Uterus (tissue), 4 donors: ENCODE measurements around the gene SLIT3. TPM values are rescaled to one million over a fixed set of nuclear protein-coding genes. Genes with fewer than 3 reads are reported as not detected.

ENCODE experiments used
- DNase-seq, 2 donors: peaks; one replicate each; pipeline ENCODE4 v3.0.0-alpha.2; 2019 to 2020
- H3K27ac ChIP-seq, 2 donors: fragments of 200-600 bp; sonication (generic); 1 replicate in 1 of 2; 2 replicates in 1 of 2; pipeline ENCODE4 v1.5.1; 2016 to 2018
- H3K27me3 ChIP-seq, 2 donors: fragments of 200-600 bp; sonication (generic); one replicate each; pipeline ENCODE4 v1.5.1; 2018 to 2019; ENCODE audit warnings: control low read depth in 1 of 2
- H3K36me3 ChIP-seq, 2 donors: fragments of 200-600 bp; sonication (generic); one replicate each; pipeline ENCODE4 v1.5.1; 2019; ENCODE audit warnings: control low read depth in 1 of 2
- H3K4me1 ChIP-seq, 2 donors: fragments of 200-600 bp; sonication (generic); one replicate each; pipeline ENCODE4 v1.5.1; 2018 to 2019; ENCODE audit warnings: control low read depth in 1 of 2
- H3K4me3 ChIP-seq, 2 donors: fragments of 200-600 bp; sonication (generic); 1 replicate in 1 of 2; 2 replicates in 1 of 2; pipeline ENCODE4 v1.5.1; 2018 to 2019; ENCODE audit warnings: mild to moderate bottlenecking in 1 of 2
- H3K9me3 ChIP-seq, 2 donors: fragments of 200-600 bp; sonication (generic); one replicate each; pipeline ENCODE4 v1.5.1; 2019; ENCODE audit warnings: control low read depth in 1 of 2
- POLR2A ChIP-seq, 2 donors: fragments of 450-650 bp; IDR thresholded peaks; one replicate each; pipeline ENCODE4 v1.6.1; 2016; ENCODE audit warnings: antibody characterized with exemption in 2 of 2, mild to moderate bottlenecking in 1 of 2, moderate library complexity in 1 of 2
- intact Hi-C: fragments of 100-400 bp; cut with DNase I; formaldehyde crosslinking; loops from one replicate; pipeline ENCODE4 v1.15.1; 2023; ENCODE audit warnings: low total_unique reads
- total RNA-seq, 4 donors: library from RNA; depleted of rRNA in 3 of 4; stranded (reverse); fragments of >200 nt in 3 of 4; gene quantifications; one replicate each; pipeline versions ENCODE4 v1.1.0 to v1.2.4, GENCODE V29; 2014 to 2023
- TF ChIP-seq, protein P1 (sequence below), 4 experiments: fragments of 200-600 bp in 2 of 4; fragments of 450-650 bp in 2 of 4; sonication (generic) in 2 of 4; IDR thresholded peaks; one replicate each; pipeline ENCODE4 v1.5.1; 2016 to 2019; ENCODE audit warnings: antibody characterized with exemption in 4 of 4, mild to moderate bottlenecking in 2 of 4, moderate library complexity in 1 of 4
- donor health status: DM: yes; HTN: yes; CAD: no.

Gene SLIT3
- total RNA-seq, 4 donors from 2014 or later: 9.4 to 62.2 (median 28.1) TPM

DNA sequence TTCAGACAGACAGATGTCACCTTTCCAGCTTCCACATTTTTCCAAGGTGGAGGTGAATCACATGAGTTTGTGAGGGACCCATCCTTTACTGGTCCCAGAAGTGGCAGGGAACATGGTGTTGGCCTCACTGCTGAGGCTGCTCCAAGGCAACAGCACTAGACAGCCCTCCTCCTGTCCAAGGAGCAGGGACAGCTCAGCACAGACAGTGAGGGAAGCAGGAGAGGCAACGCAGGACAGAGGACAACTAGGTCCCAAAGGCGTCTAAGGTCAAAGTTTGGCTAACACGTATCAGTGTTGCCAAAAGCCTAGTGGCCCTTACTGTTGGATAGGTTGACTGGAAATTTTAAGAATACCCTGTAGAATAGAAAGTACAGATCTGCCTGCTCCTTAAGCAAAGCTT, 470.1 kb downstream of the SLIT3 start:
- Histone ChIP-seq H3K27me3 (no peaks in the 10 kb centered on the region), H3K9me3 (no peaks in the 10 kb centered on the region), H3K4me1 (no peaks in the 10 kb centered on the region), H3K27ac (no peak overlapping the region), H3K36me3 (no peaks in the 10 kb centered on the region), H3K4me3 (no peak overlapping the region)
- no peak for TF ChIP-seq POLR2A (IDR thresholded peaks at IDR 0.05)
- TF ChIP-seq, protein P1, sequence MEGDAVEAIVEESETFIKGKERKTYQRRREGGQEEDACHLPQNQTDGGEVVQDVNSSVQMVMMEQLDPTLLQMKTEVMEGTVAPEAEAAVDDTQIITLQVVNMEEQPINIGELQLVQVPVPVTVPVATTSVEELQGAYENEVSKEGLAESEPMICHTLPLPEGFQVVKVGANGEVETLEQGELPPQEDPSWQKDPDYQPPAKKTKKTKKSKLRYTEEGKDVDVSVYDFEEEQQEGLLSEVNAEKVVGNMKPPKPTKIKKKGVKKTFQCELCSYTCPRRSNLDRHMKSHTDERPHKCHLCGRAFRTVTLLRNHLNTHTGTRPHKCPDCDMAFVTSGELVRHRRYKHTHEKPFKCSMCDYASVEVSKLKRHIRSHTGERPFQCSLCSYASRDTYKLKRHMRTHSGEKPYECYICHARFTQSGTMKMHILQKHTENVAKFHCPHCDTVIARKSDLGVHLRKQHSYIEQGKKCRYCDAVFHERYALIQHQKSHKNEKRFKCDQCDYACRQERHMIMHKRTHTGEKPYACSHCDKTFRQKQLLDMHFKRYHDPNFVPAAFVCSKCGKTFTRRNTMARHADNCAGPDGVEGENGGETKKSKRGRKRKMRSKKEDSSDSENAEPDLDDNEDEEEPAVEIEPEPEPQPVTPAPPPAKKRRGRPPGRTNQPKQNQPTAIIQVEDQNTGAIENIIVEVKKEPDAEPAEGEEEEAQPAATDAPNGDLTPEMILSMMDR (IDR thresholded peaks at IDR 0.05): no peak
- no peak for DNase-seq
- intact Hi-C loops: no loop called here

GRCh38 chr5:168829922-168830417, 471.0 kb downstream of the SLIT3 start:
- no peak for TF ChIP-seq POLR2A (IDR thresholded peaks at IDR 0.05)
- TF ChIP-seq, protein P1 (IDR thresholded peaks at IDR 0.05): no peak
- H3K4me3 ChIP-seq: no peak overlapping the region
- intact Hi-C loops: no loop called here
- no peaks in the 10 kb centered on the region for H3K36me3 ChIP-seq
- no peak for DNase-seq
- no peak overlapping the region for H3K27ac ChIP-seq
- no peaks in the 10 kb centered on the region for H3K9me3 ChIP-seq
- H3K27me3 ChIP-seq: no peaks in the 10 kb centered on the region
- H3K4me1 ChIP-seq: no peaks in the 10 kb centered on the region

GRCh38 chr5:168829044-168829443, 471.9 kb downstream of the SLIT3 start:
- Histone ChIP-seq H3K4me3 (no peak overlapping the region), H3K9me3 (no peaks in the 10 kb centered on the region), H3K27me3 (no peaks in the 10 kb centered on the region), H3K27ac (no peak overlapping the region), H3K4me1 (no peaks in the 10 kb centered on the region), H3K36me3 (no peaks in the 10 kb centered on the region)
- intact Hi-C loops: no loop called here
- TF ChIP-seq POLR2A (IDR thresholded peaks at IDR 0.05): no peak
- TF ChIP-seq, protein P1 (IDR thresholded peaks at IDR 0.05): no peak
- no peak for DNase-seq

DNA sequence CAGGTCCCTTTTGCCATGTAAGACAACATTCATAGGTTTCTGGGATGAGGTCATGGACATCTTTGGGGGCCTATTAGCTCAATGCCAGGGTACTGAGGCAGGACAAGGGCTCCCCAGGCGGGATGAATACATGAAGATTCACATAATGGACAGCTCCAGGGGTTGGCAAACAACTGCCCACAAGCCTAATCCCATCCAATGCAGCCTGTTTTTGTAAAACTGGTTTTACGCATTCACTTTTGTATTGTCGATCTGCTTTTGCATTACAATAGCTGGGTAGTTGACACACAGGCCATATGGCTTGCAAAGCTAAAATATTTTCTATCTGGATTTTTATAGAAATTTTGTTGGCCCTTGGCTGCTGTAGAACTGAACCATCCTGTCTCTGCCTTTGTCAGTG, 473.3 kb downstream of the SLIT3 start:
- Histone ChIP-seq H3K27ac (no peak overlapping the region), H3K36me3 (no peaks in the 10 kb centered on the region), H3K4me1 (no peaks in the 10 kb centered on the region), H3K4me3 (no peak overlapping the region), H3K27me3 (no peaks in the 10 kb centered on the region), H3K9me3 (no peaks in the 10 kb centered on the region)
- intact Hi-C loops: no loop called here
- no peak for DNase-seq
- TF ChIP-seq POLR2A (IDR thresholded peaks at IDR 0.05): no peak
- TF ChIP-seq, protein P1 (IDR thresholded peaks at IDR 0.05): no peak

- no peak for TF ChIP-seq POLR2A (IDR thresholded peaks at IDR 0.05)
- TF ChIP-seq, protein P1 (IDR thresholded peaks at IDR 0.05): no peak
- intact Hi-C loops: no loop called here
- Histone ChIP-seq H3K4me1 (no peaks in the 10 kb centered on the region), H3K4me3 (no peak overlapping the region), H3K9me3 (no peaks in the 10 kb centered on the region), H3K27me3 (no peaks in the 10 kb centered on the region), H3K27ac (no peak overlapping the region), H3K36me3 (no peaks in the 10 kb centered on the region)
- no peak for DNase-seq
Observed at GRCh38 chr5:168826246-168826725, 474.7 kb downstream of the SLIT3 start.
